HG02981 (cell line): ENCODE results near the gene ABCC12.

Source experiments
- ATAC-seq: cut with Tn5 transposase; IDR thresholded peaks from one replicate; pipeline ENCODE4 v1.9.1; 2021; ENCODE audit warnings: mild to moderate bottlenecking, moderate library complexity; ENCODE audit not compliant: unreplicated experiment

Gene ABCC12

DNA sequence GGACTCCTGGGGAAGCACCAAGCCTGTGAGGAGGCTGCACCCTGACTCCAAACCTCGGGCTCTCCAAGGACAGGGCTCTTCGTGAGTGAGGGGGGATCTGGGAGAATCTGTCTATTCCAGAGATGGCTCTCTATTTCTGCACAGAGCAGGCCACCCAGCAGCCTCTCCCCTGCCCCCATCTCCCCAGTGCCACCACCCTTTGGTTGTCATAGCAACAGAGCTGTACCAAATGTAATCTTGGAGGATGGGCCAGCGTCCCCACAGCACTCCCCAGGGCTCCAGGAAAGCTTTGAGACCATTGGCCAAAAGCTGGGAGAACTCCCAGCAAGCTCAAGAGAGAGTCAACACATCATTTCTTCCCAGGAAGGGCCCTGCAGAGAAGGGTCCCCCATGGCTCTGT lies 49.3 kb downstream of the ABCC12 start:
- ATAC-seq: no peak
